Thoracic aorta (tissue), 2 donors: Measurements from ENCODE around the gene MAP4K3. TPM values are rescaled to one million over a fixed set of nuclear protein-coding genes. Genes with fewer than 3 reads are reported as not detected.

Experiments used
- ATAC-seq: fragments of 150-250 bp; one replicate; pipeline ENCODE4 v1.8.0; 2017; ENCODE audit warnings: low read depth; ENCODE audit not compliant: insufficient number of reproducible peaks, low FRiP score
- DNase-seq: peaks from one replicate; pipeline ENCODE4 v3.0.0-alpha.2; 2020; ENCODE audit warnings: low spot score
- H3K27ac ChIP-seq, 2 donors: fragments of 200-600 bp; sonication (generic); 1 replicate in 1 of 2; 2 replicates in 1 of 2; pipeline ENCODE4 v1.5.1; 2016; ENCODE audit warnings: mild to moderate bottlenecking in 2 of 2, moderate library complexity in 2 of 2
- H3K27me3 ChIP-seq: fragments of 200-600 bp; sonication (generic); replicated peaks from 2 replicates; pipeline ENCODE4 v1.6.0; 2016; ENCODE audit warnings: mild to moderate bottlenecking; ENCODE audit not compliant: insufficient read depth
- H3K36me3 ChIP-seq: fragments of 200-600 bp; sonication (generic); one replicate; pipeline ENCODE4 v1.5.1; 2016
- H3K4me1 ChIP-seq, 2 donors: fragments of 200-600 bp; sonication (generic); 1 replicate in 1 of 2; 2 replicates in 1 of 2; pipeline versions ENCODE4 v1.5.1 to v1.6.0; 2016; ENCODE audit warnings: low read depth in 2 of 2, mild to moderate bottlenecking in 1 of 2; ENCODE audit not compliant: control insufficient read depth in 1 of 2
- H3K4me3 ChIP-seq: fragments of 200-600 bp; sonication (generic); 2 replicates; pipeline ENCODE4 v1.5.1; 2016; ENCODE audit warnings: mild to moderate bottlenecking
- H3K9me3 ChIP-seq: fragments of 200-600 bp; sonication (generic); 2 replicates; pipeline ENCODE4 v1.5.1; 2016
- CTCF ChIP-seq: fragments of 200-600 bp; sonication (generic); IDR thresholded peaks from one replicate; pipeline ENCODE4 v1.5.1; 2019; ENCODE audit warnings: antibody characterized with exemption
- total RNA-seq, 2 donors: library from RNA; depleted of rRNA; stranded (reverse); fragments of >200 nt; gene quantifications; one replicate each; pipeline versions ENCODE4 v1.1.0 to v1.2.3, GENCODE V29; 2016

Gene MAP4K3
- total RNA-seq, 2 donors from 2014 or later: 53.7 to 58.8 TPM

- no peaks in the 10 kb centered on the region for H3K27me3 ChIP-seq
- no peaks in the 10 kb centered on the region for H3K36me3 ChIP-seq
- H3K27ac ChIP-seq: no peak overlapping the region
- TF ChIP-seq CTCF: no peak
- DNase-seq (no peak), ATAC-seq (no peak)
- H3K4me3 ChIP-seq: no peak overlapping the region
- H3K4me1 ChIP-seq: no peaks in the 10 kb centered on the region
- no peaks in the 10 kb centered on the region for H3K9me3 ChIP-seq
Observed at GRCh38 chr2:39304729-39305128, 132.4 kb downstream of the MAP4K3 start.

- no peaks in the 10 kb centered on the region for H3K9me3 ChIP-seq
- no peak overlapping the region for H3K4me3 ChIP-seq
- no peaks in the 10 kb centered on the region for H3K27me3 ChIP-seq
- no peak overlapping the region for H3K27ac ChIP-seq
- ATAC-seq: no peak
- no peaks in the 10 kb centered on the region for H3K4me1 ChIP-seq
- no peaks in the 10 kb centered on the region for H3K36me3 ChIP-seq
- DNase-seq: no peak
- TF ChIP-seq CTCF: no peak
Observed at GRCh38 chr2:39304200-39304599, 132.9 kb downstream of the MAP4K3 start.

- no peak for TF ChIP-seq CTCF
- ATAC-seq (no peak), DNase-seq (no peak)
- no peaks in the 10 kb centered on the region for H3K9me3 ChIP-seq
- no peak overlapping the region for H3K27ac ChIP-seq
- H3K4me1 ChIP-seq: no peaks in the 10 kb centered on the region
- H3K27me3 ChIP-seq: no peaks in the 10 kb centered on the region
- H3K4me3 ChIP-seq: no peak overlapping the region
- H3K36me3 ChIP-seq: no peaks in the 10 kb centered on the region
Observed at GRCh38 chr2:39301352-39301751, 135.7 kb downstream of the MAP4K3 start.

GRCh38 chr2:39300044-39300978, 136.8 kb downstream of the MAP4K3 start:
- H3K9me3 ChIP-seq: no peaks in the 10 kb centered on the region
- no peak for TF ChIP-seq CTCF
- H3K36me3 ChIP-seq: no peaks in the 10 kb centered on the region
- H3K27ac ChIP-seq: no peak overlapping the region
- H3K4me3 ChIP-seq: no peak overlapping the region
- ATAC-seq (no peak), DNase-seq (no peak)
- no peaks in the 10 kb centered on the region for H3K4me1 ChIP-seq
- H3K27me3 ChIP-seq: no peaks in the 10 kb centered on the region

GRCh38 chr2:39290433-39290832, 146.7 kb downstream of the MAP4K3 start:
- TF ChIP-seq CTCF: no peak
- Histone ChIP-seq H3K36me3 (peaks cover 17% of the 10 kb centered on the region), H3K4me3 (no peak overlapping the region), H3K27me3 (no peaks in the 10 kb centered on the region), H3K9me3 (no peaks in the 10 kb centered on the region), H3K4me1 (peaks cover 0 to 11% of the 10 kb centered on the region in 2 donors), H3K27ac (no peak overlapping the region)
- ATAC-seq (no peak), DNase-seq (no peak)
